Measurements from ENCODE around the gene CHPF. TPM values are rescaled to one million over a fixed set of nuclear protein-coding genes. Genes with fewer than 3 reads are reported as not detected.

The CHPF gene
- total and polyA plus RNA-seq, 2 experiments from 2014 or later: 174 to 533 TPM

- no peak overlapping the region for H2AFZ ChIP-seq
- in situ Hi-C loops (cut with MboI): no loop called here
- no peaks in the 10 kb centered on the region for H3K36me3 ChIP-seq (ENCODE audit: low read depth)
- H3K4me2 ChIP-seq (ENCODE audit: unreplicated experiment): no peak overlapping the region
- DNase-seq: no peak
- no peak for TF ChIP-seq EZH2 (IDR thresholded peaks at IDR 0.05; ENCODE audit: insufficient read depth, poor library complexity, severe bottlenecking)
- TF ChIP-seq EZH2phosphoT487 (IDR thresholded peaks at IDR 0.05; ENCODE audit: insufficient read depth, low read depth): no peak
- H3K27ac ChIP-seq: no peak overlapping the region
- no peak overlapping the region for H3K9ac ChIP-seq
- peaks cover 19% of the 10 kb centered on the region for H3K4me1 ChIP-seq (ENCODE audit: insufficient read depth)
- no peak overlapping the region for H3K4me3 ChIP-seq
- no peaks in the 10 kb centered on the region for H3K79me2 ChIP-seq (ENCODE audit: insufficient read depth)
- H4K20me1 ChIP-seq (ENCODE audit: insufficient read depth): no peaks in the 10 kb centered on the region
- no peaks in the 10 kb centered on the region for H3K9me2 ChIP-seq (ENCODE audit: insufficient read depth)
- H3K9me3 ChIP-seq (ENCODE audit: low read depth): no peaks in the 10 kb centered on the region
- peaks cover 5% of the 10 kb centered on the region; the same call in 1 of the 2 replicates for H3F3A ChIP-seq (ENCODE audit: insufficient read depth)
- peaks cover 19% of the 10 kb centered on the region; the same call in 1 of the 2 replicates for H3K27me3 ChIP-seq (replicated peaks; ENCODE audit: insufficient read depth)
- 90 to 100% methylated on average over 2 of the region's 2 CpGs for WGBS, 2 experiments (ENCODE audit: low coverage in 1 of 2, low lambda C conversion rate in 2 of 2, missing lambda C conversion rate in 2 of 2)
Observed at GRCh38 chr2:219524817-219525216, 18.8 kb downstream of the CHPF start.

- DNase-seq: no peak
- WGBS, 2 experiments (ENCODE audit: low coverage in 1 of 2, low lambda C conversion rate in 2 of 2, missing lambda C conversion rate in 2 of 2): 56 to 63% methylated on average over 17 to 24 of the region's 24 CpGs
- Histone ChIP-seq H3K4me1 (ENCODE audit: insufficient read depth) (peaks cover 19% of the 10 kb centered on the region), H3K4me3 (peak overlapping the region; percentile 56), H3K27me3 (replicated peaks; ENCODE audit: insufficient read depth) (peaks cover 6% of the 10 kb centered on the region; the same call in 1 of the 2 replicates), H3K9ac (peak overlapping the region; percentile 60), H3K9me2 (ENCODE audit: insufficient read depth) (no peaks in the 10 kb centered on the region), H3K4me2 (ENCODE audit: unreplicated experiment) (peak overlapping the region; percentile 42), H3K36me3 (ENCODE audit: low read depth) (no peaks in the 10 kb centered on the region), H3K27ac (no peak overlapping the region), H4K20me1 (ENCODE audit: insufficient read depth) (no peaks in the 10 kb centered on the region), H3K79me2 (ENCODE audit: insufficient read depth) (no peaks in the 10 kb centered on the region), H2AFZ (peak overlapping the region; percentile 74), H3F3A (ENCODE audit: insufficient read depth) (peaks cover 5% of the 10 kb centered on the region; the same call in 1 of the 2 replicates), H3K9me3 (ENCODE audit: low read depth) (no peaks in the 10 kb centered on the region)
- no peak for TF ChIP-seq EZH2 (IDR thresholded peaks at IDR 0.05; ENCODE audit: insufficient read depth, poor library complexity, severe bottlenecking)
- in situ Hi-C loops (cut with MboI): no loop called here
Observed at GRCh38 chr2:219523031-219523671, 20.5 kb downstream of the CHPF start.

- H3K27ac ChIP-seq: peak overlapping the region; percentile 70
- peak overlapping the region; percentile 80 for H3K4me2 ChIP-seq (ENCODE audit: unreplicated experiment)
- H3K36me3 ChIP-seq (ENCODE audit: low read depth): no peaks in the 10 kb centered on the region
- no peaks in the 10 kb centered on the region for H4K20me1 ChIP-seq (ENCODE audit: insufficient read depth)
- H3K9me2 ChIP-seq (ENCODE audit: insufficient read depth): no peaks in the 10 kb centered on the region
- peak overlapping the region; percentile 56 for H3K4me3 ChIP-seq
- DNase-seq: peak; percentile 94
- H3K4me1 ChIP-seq (ENCODE audit: insufficient read depth): peaks cover 19% of the 10 kb centered on the region
- in situ Hi-C loops (cut with MboI): no loop called here
- H3F3A ChIP-seq (ENCODE audit: insufficient read depth): peaks cover 5% of the 10 kb centered on the region; the same call in 1 of the 2 replicates
- TF ChIP-seq EZH2 (IDR thresholded peaks at IDR 0.05; ENCODE audit: insufficient read depth, poor library complexity, severe bottlenecking) (no peak), EZH2phosphoT487 (IDR thresholded peaks at IDR 0.05; ENCODE audit: insufficient read depth, low read depth) (no peak)
- H3K79me2 ChIP-seq (ENCODE audit: insufficient read depth): no peaks in the 10 kb centered on the region
- H2AFZ ChIP-seq: peak overlapping the region; percentile 74
- WGBS, 2 experiments (ENCODE audit: low coverage in 1 of 2, low lambda C conversion rate in 2 of 2, missing lambda C conversion rate in 2 of 2): 2 to 3% methylated on average over 34 to 64 of the region's 70 CpGs
- peak overlapping the region; percentile 60 for H3K9ac ChIP-seq
- H3K27me3 ChIP-seq (replicated peaks; ENCODE audit: insufficient read depth): 0 out of 2 replicates have a peak, but pooled peaks cover under 1% of the 10 kb centered on the region
- no peaks in the 10 kb centered on the region for H3K9me3 ChIP-seq (ENCODE audit: low read depth)
Observed at GRCh38 chr2:219522111-219523030, 21.2 kb downstream of the CHPF start.

DNA sequence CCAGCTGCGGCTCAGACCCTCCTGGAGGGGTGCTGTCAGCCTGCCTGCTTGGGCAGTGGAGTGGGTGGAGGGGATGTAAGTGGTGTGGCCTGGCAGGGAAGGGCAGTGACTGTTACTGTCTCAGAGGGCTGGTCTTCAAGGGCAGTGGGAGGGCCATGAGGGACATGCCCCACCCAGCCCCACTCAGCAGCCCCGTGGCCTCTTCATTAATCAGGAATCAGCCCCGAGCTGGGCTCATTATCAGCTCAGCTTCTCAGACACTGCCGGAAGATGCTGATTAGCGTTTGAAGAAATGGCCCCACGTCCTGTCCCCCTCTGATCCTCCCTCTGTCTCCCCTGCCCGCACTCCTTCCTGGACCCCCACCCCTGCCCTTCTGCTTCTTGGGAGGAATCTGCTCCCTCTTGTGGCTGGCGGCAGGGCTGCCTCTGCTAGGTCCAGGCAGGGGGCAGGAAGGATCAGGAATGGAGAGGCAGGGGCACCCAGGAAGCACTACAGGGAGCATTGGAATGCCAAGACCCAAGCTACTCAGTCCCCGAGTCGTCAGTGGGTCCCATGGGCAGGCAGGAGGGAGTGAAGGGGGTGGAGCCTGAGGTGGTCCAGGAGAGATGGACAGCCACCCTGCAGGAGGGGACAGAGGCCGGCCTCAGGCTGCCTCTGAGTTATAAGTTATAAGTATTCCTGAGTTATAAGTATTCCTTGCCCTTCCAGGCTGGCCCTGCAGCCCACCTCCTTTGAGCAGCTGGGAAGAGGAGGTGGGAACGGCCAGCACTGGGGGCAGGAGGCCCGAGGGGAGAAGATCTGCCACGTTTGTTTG is 22.3 kb downstream of the CHPF start:
- Histone ChIP-seq H3K4me3 (peak overlapping the region; percentile 41), H3K79me2 (ENCODE audit: insufficient read depth) (no peaks in the 10 kb centered on the region), H4K20me1 (ENCODE audit: insufficient read depth) (no peaks in the 10 kb centered on the region), H3K9me3 (ENCODE audit: low read depth) (no peaks in the 10 kb centered on the region), H3K9ac (peak overlapping the region; percentile 60), H3K9me2 (ENCODE audit: insufficient read depth) (no peaks in the 10 kb centered on the region), H3F3A (ENCODE audit: insufficient read depth) (peaks cover 5% of the 10 kb centered on the region; the same call in 1 of the 2 replicates), H3K27ac (peak overlapping the region; percentile 70), H3K4me1 (ENCODE audit: insufficient read depth) (peaks cover 19% of the 10 kb centered on the region), H3K4me2 (ENCODE audit: unreplicated experiment) (peak overlapping the region; percentile 80), H2AFZ (peak overlapping the region; percentile 53), H3K27me3 (replicated peaks; ENCODE audit: insufficient read depth) (no peaks in the 10 kb centered on the region), H3K36me3 (ENCODE audit: low read depth) (no peaks in the 10 kb centered on the region)
- no peak for TF ChIP-seq EZH2 (IDR thresholded peaks at IDR 0.05; ENCODE audit: insufficient read depth, poor library complexity, severe bottlenecking)
- no peak for TF ChIP-seq EZH2phosphoT487 (IDR thresholded peaks at IDR 0.05; ENCODE audit: insufficient read depth, low read depth)
- in situ Hi-C loops (cut with MboI): no loop called here
- WGBS, 2 experiments (ENCODE audit: low coverage in 1 of 2, low lambda C conversion rate in 2 of 2, missing lambda C conversion rate in 2 of 2): 18% methylated on average over 14 of the region's 14 CpGs
- DNase-seq: peak; percentile 84
